ENCODE measurements around the gene SCAF1.
"Not testable (repeated sequence)": the region's sequence is repeated elsewhere in the genome, so short reads cannot be mapped to it uniquely, and the experiment has no call there.

SCAF1 gene

DNA sequence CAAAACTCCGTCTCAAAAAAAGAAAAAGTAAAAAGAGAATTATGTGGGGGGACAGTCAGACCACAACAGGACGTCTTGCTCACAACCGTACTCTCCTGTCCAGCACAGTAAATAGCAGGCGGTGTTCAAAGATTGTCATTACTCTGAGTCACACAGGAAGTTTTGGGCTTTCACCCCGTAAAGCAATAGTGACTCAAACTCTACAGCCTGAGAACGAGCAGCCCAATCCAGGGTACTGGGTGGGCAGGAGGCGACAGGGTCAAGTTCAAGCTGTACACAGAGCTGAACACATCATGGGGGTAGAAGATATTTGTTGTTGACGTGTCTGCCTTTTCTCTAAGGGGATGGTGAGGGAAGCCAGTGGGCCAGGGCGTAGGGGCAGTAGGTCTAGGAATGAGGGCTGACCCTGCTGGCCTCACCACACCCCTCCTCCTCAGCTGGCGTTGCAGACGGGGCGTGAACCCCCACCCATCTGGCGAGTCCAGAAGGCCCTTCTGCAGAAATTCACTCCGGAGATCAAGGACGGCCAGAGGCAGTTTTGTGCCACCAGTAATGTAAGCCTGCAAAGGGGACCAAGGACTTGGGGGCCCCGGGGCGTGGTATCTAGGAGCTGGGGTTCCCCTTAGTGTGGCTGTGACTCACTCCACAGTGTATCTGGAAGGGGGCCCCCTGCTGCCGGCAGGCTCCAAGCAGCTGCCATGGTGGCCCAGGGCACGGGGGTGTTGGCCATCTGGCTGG lies 27.7 kb upstream of the SCAF1 start:
- intact Hi-C loops (cut with DNase I), result no loop called here
- no peak for DNase-seq

- intact Hi-C loops (cut with DNase I), result no loop called here
- no peak for DNase-seq
These were observed 26.1 kb upstream of the SCAF1 start for GRCh38 chr19:49615861-49616260.

DNA sequence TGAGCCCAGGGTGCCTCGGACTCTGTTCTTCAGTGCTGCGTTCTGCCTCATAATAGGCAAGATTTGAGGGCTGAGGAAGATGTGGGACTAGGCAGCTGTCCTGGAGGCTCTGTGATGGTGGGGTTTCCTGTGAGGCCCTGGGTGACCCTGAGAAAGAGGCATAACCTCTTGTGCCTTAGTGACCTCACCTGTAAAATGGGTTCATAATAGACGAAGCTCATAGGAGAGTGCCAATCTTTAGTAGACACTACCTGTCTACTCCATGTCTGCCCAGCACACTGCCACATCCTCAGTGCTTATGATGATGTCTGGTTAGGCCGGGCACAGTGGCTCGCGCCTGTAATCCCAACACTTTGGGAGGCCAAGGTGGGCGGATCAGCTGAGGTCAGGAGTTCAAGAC lies 25.5 kb upstream of the SCAF1 start:
- no peak for DNase-seq
- intact Hi-C loops (cut with DNase I), result no loop called here

GRCh38 chr19:49616945-49617344 lies 25.1 kb upstream of the SCAF1 start:
- intact Hi-C loops (cut with DNase I), result no loop called here
- DNase-seq, result no peak

- intact Hi-C loops (cut with DNase I); DNase-seq: not testable (repeated sequence)
These were observed 24.1 kb upstream of the SCAF1 start for GRCh38 chr19:49617860-49618259.

DNA sequence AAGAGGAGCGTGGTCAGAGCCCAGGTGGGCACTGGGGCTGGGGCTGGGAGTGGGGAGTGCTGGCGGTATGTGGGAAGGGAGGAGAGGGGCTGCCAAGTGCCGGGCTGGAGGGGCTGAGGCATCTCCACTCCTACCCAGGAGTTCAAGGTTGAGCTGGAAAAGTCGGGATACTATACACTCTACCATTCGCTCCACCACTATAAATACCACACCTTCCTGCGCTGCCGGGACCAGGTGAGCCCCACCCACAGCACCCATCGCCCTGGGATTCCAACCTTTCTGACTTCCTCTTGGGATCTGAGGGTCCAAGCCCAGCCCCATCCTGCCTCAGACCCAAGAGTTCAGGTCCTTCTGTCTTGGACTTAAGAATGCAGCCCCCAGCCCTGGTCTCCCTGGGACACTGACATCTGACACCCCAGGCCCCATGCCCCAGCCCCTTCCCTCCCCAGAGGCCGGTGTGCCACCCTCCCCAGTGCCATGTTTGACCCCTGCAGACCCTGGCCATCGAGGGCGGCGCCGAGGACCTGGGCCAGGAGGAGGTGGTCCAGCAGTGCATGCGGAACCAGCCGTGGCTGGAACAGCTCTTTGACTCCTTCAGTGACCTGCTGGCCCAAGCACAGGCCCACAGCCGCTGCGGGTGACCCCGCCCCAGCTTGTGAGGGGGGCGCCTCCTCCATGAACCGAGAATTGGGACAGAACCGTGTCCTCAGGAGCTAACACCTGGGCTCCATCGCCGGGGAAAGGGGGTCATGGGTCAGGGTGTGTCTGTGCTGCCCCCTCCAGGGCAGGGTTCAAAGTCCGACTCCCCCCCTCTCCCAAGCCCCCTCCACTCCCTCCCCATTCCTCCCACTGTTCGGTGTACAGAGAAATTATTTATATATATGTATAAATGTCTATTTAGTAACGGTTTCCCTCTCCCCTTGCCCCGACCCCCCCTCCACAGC lies 16.8 kb upstream of the SCAF1 start:
- no peak for DNase-seq
- intact Hi-C loops (cut with DNase I), result no loop called here

DNA sequence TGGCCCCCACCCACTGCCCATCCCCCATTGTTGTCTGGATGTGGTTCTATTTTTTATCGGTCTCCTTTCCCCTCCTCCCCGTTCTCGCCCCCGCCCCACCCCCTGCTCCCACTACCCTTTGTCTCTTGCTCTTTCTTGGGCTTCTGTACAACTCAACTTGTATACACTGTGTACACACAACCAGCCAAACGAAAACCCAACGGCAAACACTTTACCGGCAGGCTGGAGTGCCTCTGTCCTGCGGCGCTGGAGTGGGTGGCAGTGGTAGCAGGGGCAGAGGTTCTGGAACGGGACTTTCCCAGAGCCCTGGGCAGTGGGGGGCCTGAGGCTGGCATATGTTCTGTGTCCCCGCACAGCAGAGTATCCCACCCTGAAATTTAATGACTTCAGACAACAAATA lies 15.8 kb upstream of the SCAF1 start:
- no peak for DNase-seq
- intact Hi-C loops (cut with DNase I), result no loop called here

- intact Hi-C loops (cut with DNase I), result no loop called here
- no peak for DNase-seq
These were observed 12.3 kb upstream of the SCAF1 start for GRCh38 chr19:49629659-49630058.

DNA sequence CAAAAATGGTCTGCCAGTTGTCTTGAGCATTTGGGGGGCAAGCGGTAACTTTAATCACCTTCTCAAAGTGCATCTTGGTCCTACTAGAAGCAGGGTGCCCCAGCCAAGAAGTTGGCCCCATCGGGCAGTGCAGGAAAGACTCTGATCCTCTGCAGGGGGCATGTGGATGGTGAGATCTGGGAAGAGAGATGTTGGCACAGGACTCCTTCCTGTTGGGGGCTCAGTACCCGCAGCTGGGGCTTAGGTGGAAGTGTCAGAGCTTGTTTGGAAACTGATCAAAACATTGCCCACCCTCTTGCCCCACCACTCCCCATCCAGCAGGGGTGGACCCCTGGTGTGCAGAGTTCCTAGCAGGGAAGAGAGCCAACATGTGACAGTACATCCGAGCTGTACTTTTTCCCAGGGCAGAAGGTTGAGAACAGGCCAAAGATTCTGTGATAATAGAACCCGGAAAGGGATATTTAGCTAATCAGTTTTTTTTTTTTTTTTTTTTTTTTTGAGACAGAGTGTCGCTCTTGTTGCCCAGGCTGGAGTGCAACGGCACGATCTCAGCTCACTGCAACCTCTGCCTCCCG lies 10.9 kb upstream of the SCAF1 start:
- intact Hi-C loops (cut with DNase I), result no loop called here
- no peak for DNase-seq

GRCh38 chr19:49631610-49632192 lies 10.3 kb upstream of the SCAF1 start:
- intact Hi-C loops (cut with DNase I), result no loop called here
- DNase-seq, result no peak

DNA sequence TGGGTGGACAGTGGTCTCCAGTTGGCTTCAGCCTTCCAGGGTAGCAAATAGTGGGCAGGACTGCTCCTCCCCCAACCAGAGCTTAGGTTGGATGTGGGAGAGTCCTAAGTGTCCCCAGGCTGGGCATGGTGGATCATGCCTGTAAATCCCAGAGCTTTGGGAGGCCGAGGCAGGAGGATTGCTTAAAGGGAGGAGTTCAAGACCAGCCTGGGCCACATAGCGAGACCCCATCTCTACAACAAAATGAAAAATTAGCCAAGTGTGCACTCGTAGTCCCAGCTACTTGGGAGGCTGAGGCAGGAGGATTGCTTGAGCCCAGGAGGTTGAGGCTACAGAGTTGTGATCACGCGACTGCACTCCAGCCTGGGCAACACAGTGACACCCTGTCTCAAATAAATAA lies 9.4 kb upstream of the SCAF1 start:
- no peak for DNase-seq
- intact Hi-C loops (cut with DNase I), result no loop called here

- intact Hi-C loops (cut with DNase I); DNase-seq: not testable (repeated sequence)
These were observed 8.7 kb upstream of the SCAF1 start for GRCh38 chr19:49633273-49633672.

- DNase-seq, result no peak
- intact Hi-C loops (cut with DNase I), result no loop called here
These were observed 6.3 kb upstream of the SCAF1 start for GRCh38 chr19:49635530-49636232.

DNA sequence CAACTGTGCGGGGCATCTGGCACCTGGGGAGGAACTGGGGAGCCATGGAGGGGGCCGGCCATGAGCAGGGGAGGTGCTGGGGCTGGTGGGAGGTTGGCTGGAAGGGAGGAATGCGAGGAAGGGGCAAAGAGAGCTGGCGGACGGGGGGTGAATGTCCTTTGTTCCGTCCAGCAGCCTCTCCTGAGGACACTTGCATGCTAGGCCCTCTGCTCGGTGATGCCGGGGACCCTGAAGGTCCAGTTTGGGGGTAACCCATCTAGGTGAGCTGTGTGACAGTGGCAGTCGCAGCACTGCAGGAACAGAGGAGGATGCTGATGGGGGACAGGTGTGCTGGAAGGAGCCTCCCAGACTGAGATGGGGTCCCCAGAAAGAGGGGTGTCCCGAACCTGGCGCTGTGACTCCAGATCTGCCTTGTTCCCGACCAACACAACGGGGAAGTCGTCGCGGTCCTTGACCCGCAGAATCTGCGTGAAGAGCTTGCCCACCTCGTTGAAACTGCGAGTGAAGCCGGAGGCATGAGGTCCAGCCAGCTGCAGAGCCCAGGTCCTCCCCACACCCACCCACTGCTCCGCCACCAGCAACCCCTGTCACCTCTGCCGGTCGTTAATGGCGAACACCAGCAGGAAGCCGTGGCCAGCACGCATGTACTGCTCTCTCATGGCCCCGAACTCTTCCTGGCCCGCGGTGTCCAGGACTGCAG lies 5.6 kb upstream of the SCAF1 start:
- no peak for DNase-seq
- intact Hi-C loops (cut with DNase I), result no loop called here

- DNase-seq, result no peak
- intact Hi-C loops (cut with DNase I), result no loop called here
These were observed 3.9 kb upstream of the SCAF1 start for GRCh38 chr19:49637821-49638738.

GRCh38 chr19:49639401-49640112 lies 2.5 kb upstream of the SCAF1 start:
- DNase-seq, result no peak

DNA sequence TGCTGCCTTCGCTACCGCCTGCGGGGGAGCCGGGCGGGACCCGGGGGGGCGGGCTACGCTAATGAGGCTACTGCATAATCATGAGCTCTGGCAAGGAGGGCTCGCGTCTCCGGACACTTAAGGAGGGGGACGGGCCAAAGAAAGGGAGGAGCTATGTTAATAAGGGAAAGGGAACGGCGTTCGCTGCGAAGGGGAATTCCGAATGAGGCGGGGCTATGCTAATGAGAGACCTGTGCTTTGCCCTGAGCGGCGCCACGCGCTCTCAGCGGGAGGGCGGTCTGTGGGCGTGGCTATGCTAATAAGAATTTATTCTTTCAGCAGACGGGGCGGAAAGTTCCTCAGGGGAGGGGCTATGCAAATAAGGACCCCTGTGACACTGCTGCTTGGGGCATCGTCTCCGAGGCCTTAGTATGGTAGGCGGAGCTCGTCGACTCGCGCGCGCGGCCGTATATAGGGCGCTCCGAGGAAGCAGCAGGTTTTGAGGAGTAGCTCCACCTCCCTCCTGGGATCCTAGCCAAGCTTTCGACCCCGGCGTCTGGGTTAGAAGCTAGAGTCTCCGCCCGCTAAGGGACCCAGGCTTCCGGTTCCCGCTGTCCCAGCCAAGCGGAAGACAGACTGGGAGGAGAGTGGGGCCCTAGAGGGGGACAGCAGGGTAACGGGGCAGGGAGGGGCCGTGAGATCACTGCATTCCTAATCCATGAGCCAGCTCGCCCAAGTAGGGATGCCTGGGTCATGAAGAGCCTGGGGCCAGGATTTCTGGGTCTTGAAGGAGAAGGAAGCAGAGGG lies 1.7 kb upstream of the SCAF1 start, which contains the start of gene RRAS:
TSS of gene RRAS (minus strand) at position 31 of the 786 bp plus-strand sequence. CDS start 45 bp downstream, outside the sequence.
- peak; percentile 95 to 100 (median 99) for DNase-seq

More at GRCh38 chr19:49639401-49640112, 2.5 kb upstream of the SCAF1 start:
- intact Hi-C loops (cut with DNase I), result loop anchor here (2.0 to 5.0 kb wide), 2 partner anchors 38 to 47 kb away; partner anchors contain the start of gene PRMT1

More for the DNA sequence above, 1.7 kb upstream of the SCAF1 start, which contains the start of gene RRAS:
- intact Hi-C loops (cut with DNase I), result loop anchor here (2.0 to 5.0 kb wide), 2 partner anchors 37 to 48 kb away; partner anchors contain the start of gene PRMT1
